HepG2 (cell line): Measurements from ENCODE around the gene FGA. TPM values are rescaled to one million over a fixed set of nuclear protein-coding genes. Genes with fewer than 3 reads are reported as not detected.

Experiments used
- ATF7 ChIP-seq, 2 experiments: fragments of 450-650 bp in 1 of 2; sonication (generic) in 1 of 2; formaldehyde crosslinking in 1 of 2; IDR thresholded peaks; 2 replicates each; pipeline versions ENCODE4 v1.4.0 to v1.6.1; 2016 to 2020; ENCODE audit warnings: antibody characterized with exemption in 1 of 2, mild to moderate bottlenecking in 1 of 2, missing genetic modification reagents in 1 of 2
- ELF3 ChIP-seq: IDR thresholded peaks from 2 replicates; pipeline ENCODE4 v1.6.1; 2016; ENCODE audit warnings: missing genetic modification reagents, missing compliant biosample characterization
- KDM3A ChIP-seq: IDR thresholded peaks from 2 replicates; pipeline ENCODE4 v1.6.1; 2018; ENCODE audit warnings: low read depth, missing compliant biosample characterization
- MAFF ChIP-seq: IDR thresholded peaks from 2 replicates; pipeline ENCODE4 v1.6.1; 2011; ENCODE audit warnings: low read depth, low read length, improper control_type of control experiment
- MXI1 ChIP-seq: IDR thresholded peaks from 3 replicates; pipeline ENCODE4 v1.6.1; 2012; ENCODE audit warnings: low read depth, low read length, inconsistent platforms, borderline replicate concordance
- NR3C1 ChIP-seq: sonication (generic); formaldehyde crosslinking; IDR thresholded peaks from 2 replicates; pipeline ENCODE4 v1.4.0; 2020; ENCODE audit warnings: missing genetic modification reagents
- SAP130 ChIP-seq: IDR thresholded peaks from 2 replicates; pipeline ENCODE4 v1.6.1; 2016; ENCODE audit warnings: low read depth
- SCMH1 ChIP-seq: sonication (generic); formaldehyde crosslinking; IDR thresholded peaks from 2 replicates; pipeline ENCODE4 v1.9.0; 2021; ENCODE audit warnings: missing genetic modification reagents, mild to moderate bottlenecking, borderline replicate concordance
- YEATS2 ChIP-seq: sonication (generic); formaldehyde crosslinking; IDR thresholded peaks from 2 replicates; pipeline ENCODE4 v1.4.0; 2020; ENCODE audit warnings: missing genetic modification reagents, borderline replicate concordance
- ZNF20 ChIP-seq: sonication (generic); formaldehyde crosslinking; IDR thresholded peaks from 2 replicates; pipeline ENCODE4 v1.4.0; 2020; ENCODE audit warnings: mild to moderate bottlenecking, moderate library complexity, missing genetic modification reagents
- ZNF33B ChIP-seq: sonication (generic); formaldehyde crosslinking; IDR thresholded peaks from 2 replicates; pipeline ENCODE4 v1.5.1; 2020; ENCODE audit warnings: mild to moderate bottlenecking, missing genetic modification reagents
- ZNF572 ChIP-seq: sonication (generic); formaldehyde crosslinking; IDR thresholded peaks from 2 replicates; pipeline ENCODE4 v1.5.1; 2020; ENCODE audit warnings: mild to moderate bottlenecking, missing genetic modification reagents
- ZNF670 ChIP-seq: sonication (generic); formaldehyde crosslinking; IDR thresholded peaks from 2 replicates; pipeline ENCODE4 v1.8.0; 2022; ENCODE audit warnings: mild to moderate bottlenecking, missing genetic modification reagents, borderline replicate concordance
- ZNF878 ChIP-seq: sonication (generic); formaldehyde crosslinking; IDR thresholded peaks from 2 replicates; pipeline ENCODE4 v1.8.1; 2023; ENCODE audit warnings: mild to moderate bottlenecking, missing genetic modification reagents, moderate library complexity
- polyA plus RNA-seq, 8 experiments: library from polyadenylated mRNA; depleted of rRNA in 3 of 8; stranded (reverse) in 7 of 8; unstranded in 1 of 8; fragments of >200 nt; fragmentation: Illumina TruSeq in 4 of 8; extraction: Trizol in 4 of 8; gene quantifications; 2 replicates each; pipeline versions ENCODE4 v1.2.1 to v1.2.3, GENCODE V29; 2011 to 2016; ENCODE audit warnings: low read depth in 4 of 8, missing spikeins in 1 of 8, mixed read lengths in 1 of 8; ENCODE audit not compliant: insufficient read depth in 1 of 8
- total RNA-seq, 5 experiments: library from RNA; depleted of rRNA; stranded (reverse); fragments of >200 nt; fragmentation: Illumina TruSeq; extraction: Trizol; gene quantifications; 2 replicates each; pipeline ENCODE4 v1.2.3, GENCODE V29; 2016; ENCODE audit warnings: low read depth in 1 of 5
- TF ChIP-seq, protein P1 (sequence below): sonication (generic); formaldehyde crosslinking; IDR thresholded peaks from 2 replicates; pipeline ENCODE4 v1.4.0; 2020; ENCODE audit warnings: missing genetic modification reagents
- TF ChIP-seq, protein P2 (sequence below): sonication (generic); formaldehyde crosslinking; IDR thresholded peaks from 2 replicates; pipeline ENCODE4 v1.8.0; 2023; ENCODE audit warnings: mild to moderate bottlenecking, missing genetic modification reagents
- TF ChIP-seq, protein P3 (sequence below): sonication (generic); formaldehyde crosslinking; IDR thresholded peaks from 2 replicates; pipeline ENCODE4 v1.4.0; 2020; ENCODE audit warnings: mild to moderate bottlenecking, missing genetic modification reagents
- TF ChIP-seq, protein P4 (sequence below): sonication (generic); formaldehyde crosslinking; IDR thresholded peaks from 2 replicates; pipeline ENCODE4 v1.9.0; 2021; ENCODE audit warnings: missing genetic modification reagents, mild to moderate bottlenecking, borderline replicate concordance
- TF ChIP-seq, protein P5 (sequence below): sonication (generic); formaldehyde crosslinking; conservative IDR thresholded peaks from 2 replicates; pipeline ENCODE4 v1.4.0; 2020; ENCODE audit warnings: missing genetic modification reagents

The FGA gene
- total and polyA plus RNA-seq, 2 of the 13 experiments (the other 11 are each of a cell fraction or from before 2014, with no cell fraction given): 640 to 1,523 TPM

DNA sequence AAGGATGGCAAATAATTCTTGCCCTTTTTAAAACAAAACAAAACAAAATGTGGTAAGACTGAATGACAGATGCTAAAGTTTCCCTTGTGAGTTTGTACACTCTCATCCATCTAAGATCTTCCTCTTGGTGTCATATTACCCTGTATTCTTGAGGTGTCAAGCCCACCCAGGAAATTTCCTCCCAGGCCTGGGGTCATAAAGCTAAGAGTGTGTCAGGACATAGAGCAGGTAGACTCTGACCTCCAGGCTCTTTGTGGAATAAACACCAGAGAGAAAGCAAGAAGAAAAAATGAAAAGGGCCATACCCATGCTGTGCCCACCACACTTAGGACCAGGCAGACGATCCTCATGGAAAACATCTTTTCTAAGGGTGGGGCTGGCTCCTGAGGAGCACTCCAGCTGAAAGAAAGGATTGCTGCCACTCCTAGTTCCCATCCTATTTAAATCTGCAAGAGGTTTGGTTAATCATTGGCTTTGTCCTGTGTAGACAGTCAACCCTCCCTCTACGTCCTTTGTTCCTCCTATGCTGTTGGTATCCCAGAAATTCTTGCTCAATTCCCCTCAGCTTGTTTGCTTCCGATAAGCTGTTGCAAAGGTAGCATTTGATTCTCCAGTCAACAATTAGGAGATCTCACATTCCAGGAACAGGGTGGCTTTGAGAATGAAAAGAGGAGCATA is at the start of gene FGA (continued):
- TF ChIP-seq, protein P1, sequence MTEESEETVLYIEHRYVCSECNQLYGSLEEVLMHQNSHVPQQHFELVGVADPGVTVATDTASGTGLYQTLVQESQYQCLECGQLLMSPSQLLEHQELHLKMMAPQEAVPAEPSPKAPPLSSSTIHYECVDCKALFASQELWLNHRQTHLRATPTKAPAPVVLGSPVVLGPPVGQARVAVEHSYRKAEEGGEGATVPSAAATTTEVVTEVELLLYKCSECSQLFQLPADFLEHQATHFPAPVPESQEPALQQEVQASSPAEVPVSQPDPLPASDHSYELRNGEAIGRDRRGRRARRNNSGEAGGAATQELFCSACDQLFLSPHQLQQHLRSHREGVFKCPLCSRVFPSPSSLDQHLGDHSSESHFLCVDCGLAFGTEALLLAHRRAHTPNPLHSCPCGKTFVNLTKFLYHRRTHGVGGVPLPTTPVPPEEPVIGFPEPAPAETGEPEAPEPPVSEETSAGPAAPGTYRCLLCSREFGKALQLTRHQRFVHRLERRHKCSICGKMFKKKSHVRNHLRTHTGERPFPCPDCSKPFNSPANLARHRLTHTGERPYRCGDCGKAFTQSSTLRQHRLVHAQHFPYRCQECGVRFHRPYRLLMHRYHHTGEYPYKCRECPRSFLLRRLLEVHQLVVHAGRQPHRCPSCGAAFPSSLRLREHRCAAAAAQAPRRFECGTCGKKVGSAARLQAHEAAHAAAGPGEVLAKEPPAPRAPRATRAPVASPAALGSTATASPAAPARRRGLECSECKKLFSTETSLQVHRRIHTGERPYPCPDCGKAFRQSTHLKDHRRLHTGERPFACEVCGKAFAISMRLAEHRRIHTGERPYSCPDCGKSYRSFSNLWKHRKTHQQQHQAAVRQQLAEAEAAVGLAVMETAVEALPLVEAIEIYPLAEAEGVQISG (CRISPR knock-in tag): peak; percentile 67; the same call in 1 of the 2 replicates
- TF ChIP-seq SAP130 (CRISPR knock-in tag) (peak; percentile 95), YEATS2 (CRISPR knock-in tag) (no peak), ELF3 (CRISPR knock-in tag) (peak; percentile 96), SCMH1 (CRISPR knock-in tag) (no peak), NR3C1 (no peak), ZNF20 (no peak), ZNF878 (CRISPR knock-in tag) (no peak), ATF7 (IDR thresholded peaks at IDR 0.05) (no peak), ATF7 (CRISPR knock-in tag; IDR thresholded peaks at IDR 0.05) (no peak; the same call in 1 of the 2 replicates), KDM3A (CRISPR knock-in tag) (0 out of 2 replicates have a peak, but pooled peaks have one; percentile 81), ZNF670 (0 out of 2 replicates have a peak, but pooled peaks have one; percentile 44), ZNF572 (CRISPR knock-in tag) (no peak), MAFF (no peak), ZNF33B (CRISPR knock-in tag) (no peak; the same call in 1 of the 2 replicates), MXI1 (0 out of 3 replicates have a peak, but pooled peaks have one; percentile 14)
- TF ChIP-seq, protein P2, sequence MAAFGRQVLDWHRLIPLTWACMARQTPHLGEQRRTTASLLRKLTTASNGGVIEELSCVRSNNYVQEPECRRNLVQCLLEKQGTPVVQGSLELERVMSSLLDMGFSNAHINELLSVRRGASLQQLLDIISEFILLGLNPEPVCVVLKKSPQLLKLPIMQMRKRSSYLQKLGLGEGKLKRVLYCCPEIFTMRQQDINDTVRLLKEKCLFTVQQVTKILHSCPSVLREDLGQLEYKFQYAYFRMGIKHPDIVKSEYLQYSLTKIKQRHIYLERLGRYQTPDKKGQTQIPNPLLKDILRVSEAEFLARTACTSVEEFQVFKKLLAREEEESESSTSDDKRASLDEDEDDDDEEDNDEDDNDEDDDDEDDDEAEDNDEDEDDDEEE: no peak
- TF ChIP-seq, protein P3, sequence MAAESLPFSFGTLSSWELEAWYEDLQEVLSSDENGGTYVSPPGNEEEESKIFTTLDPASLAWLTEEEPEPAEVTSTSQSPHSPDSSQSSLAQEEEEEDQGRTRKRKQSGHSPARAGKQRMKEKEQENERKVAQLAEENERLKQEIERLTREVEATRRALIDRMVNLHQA (CRISPR knock-in tag): no peak; the same call in 1 of the 2 replicates
- TF ChIP-seq, protein P4, sequence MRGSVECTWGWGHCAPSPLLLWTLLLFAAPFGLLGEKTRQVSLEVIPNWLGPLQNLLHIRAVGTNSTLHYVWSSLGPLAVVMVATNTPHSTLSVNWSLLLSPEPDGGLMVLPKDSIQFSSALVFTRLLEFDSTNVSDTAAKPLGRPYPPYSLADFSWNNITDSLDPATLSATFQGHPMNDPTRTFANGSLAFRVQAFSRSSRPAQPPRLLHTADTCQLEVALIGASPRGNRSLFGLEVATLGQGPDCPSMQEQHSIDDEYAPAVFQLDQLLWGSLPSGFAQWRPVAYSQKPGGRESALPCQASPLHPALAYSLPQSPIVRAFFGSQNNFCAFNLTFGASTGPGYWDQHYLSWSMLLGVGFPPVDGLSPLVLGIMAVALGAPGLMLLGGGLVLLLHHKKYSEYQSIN (CRISPR knock-in tag): no peak
- TF ChIP-seq, protein P5, sequence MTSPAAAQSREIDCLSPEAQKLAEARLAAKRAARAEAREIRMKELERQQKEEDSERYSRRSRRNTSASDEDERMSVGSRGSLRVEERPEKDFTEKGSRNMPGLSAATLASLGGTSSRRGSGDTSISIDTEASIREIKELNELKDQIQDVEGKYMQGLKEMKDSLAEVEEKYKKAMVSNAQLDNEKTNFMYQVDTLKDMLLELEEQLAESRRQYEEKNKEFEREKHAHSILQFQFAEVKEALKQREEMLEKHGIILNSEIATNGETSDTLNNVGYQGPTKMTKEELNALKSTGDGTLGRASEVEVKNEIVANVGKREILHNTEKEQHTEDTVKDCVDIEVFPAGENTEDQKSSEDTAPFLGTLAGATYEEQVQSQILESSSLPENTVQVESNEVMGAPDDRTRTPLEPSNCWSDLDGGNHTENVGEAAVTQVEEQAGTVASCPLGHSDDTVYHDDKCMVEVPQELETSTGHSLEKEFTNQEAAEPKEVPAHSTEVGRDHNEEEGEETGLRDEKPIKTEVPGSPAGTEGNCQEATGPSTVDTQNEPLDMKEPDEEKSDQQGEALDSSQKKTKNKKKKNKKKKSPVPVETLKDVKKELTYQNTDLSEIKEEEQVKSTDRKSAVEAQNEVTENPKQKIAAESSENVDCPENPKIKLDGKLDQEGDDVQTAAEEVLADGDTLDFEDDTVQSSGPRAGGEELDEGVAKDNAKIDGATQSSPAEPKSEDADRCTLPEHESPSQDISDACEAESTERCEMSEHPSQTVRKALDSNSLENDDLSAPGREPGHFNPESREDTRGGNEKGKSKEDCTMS (CRISPR knock-in tag): no peak
